ENCODE data around the gene STK39.

GRCh38 chr2:168120310-168120709 is 127.1 kb downstream of the STK39 start:
- TF ChIP-seq CTCF (IDR thresholded peaks at IDR 0.05) (no peak), POLR2A (IDR thresholded peaks at IDR 0.05) (no peak)
